Nephron progenitor cell (in vitro differentiated cells): ENCODE data around the gene WDR70.

ENCODE experiments used
- DNase-seq: peaks from one replicate; pipeline ENCODE4 v3.0.0; 2021
- H3K27ac Mint-ChIP-seq: 2 replicates; pipeline ENCODE4 v1.8.0; 2021; ENCODE audit warnings: mild to moderate bottlenecking, moderate library complexity, mixed read lengths
- H3K27me3 Mint-ChIP-seq: 2 replicates; pipeline ENCODE4 v1.8.0; 2021; ENCODE audit warnings: mild to moderate bottlenecking, low read depth, mixed read lengths; ENCODE audit not compliant: poor library complexity
- H3K36me3 Mint-ChIP-seq: 2 replicates; pipeline ENCODE4 v1.8.0; 2021; ENCODE audit warnings: low read depth, mixed read lengths
- H3K4me1 Mint-ChIP-seq: 2 replicates; pipeline ENCODE4 v1.8.0; 2021; ENCODE audit warnings: mixed read lengths
- H3K4me3 Mint-ChIP-seq: 2 replicates; pipeline ENCODE4 v1.8.0; 2021; ENCODE audit warnings: mild to moderate bottlenecking, moderate library complexity, mixed read lengths
- H3K9me3 Mint-ChIP-seq: 2 replicates; pipeline ENCODE4 v1.8.0; 2021; ENCODE audit warnings: mild to moderate bottlenecking, moderate library complexity, mixed read lengths
- TF ChIP-seq, protein P1 (sequence below): fragments of 200-600 bp; sonication (generic); IDR thresholded peaks from 2 replicates; pipeline ENCODE4 v1.5.0; 2021; ENCODE audit warnings: antibody characterized with exemption

Gene WDR70

DNA sequence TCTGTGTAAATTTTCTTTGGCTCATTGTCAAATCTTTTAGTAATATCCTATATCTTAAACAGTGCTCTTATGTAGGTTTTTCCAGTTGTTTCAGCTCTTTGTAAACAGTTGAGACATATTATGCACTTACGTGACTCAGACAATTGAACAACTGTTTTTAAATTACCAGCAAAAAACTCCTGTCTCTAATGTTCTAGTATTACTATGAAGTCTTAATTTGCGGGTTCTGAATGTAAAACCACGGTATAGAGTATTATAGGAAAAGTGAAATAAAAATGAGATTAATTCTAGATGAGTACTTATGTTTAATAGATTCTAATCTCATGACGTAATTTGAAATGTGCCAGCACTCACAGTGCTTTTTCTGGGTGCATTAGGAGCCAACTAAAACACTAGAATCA, 324.7 kb downstream of the WDR70 start:
- no peak overlapping the region for H3K4me3 Mint-ChIP-seq

DNA sequence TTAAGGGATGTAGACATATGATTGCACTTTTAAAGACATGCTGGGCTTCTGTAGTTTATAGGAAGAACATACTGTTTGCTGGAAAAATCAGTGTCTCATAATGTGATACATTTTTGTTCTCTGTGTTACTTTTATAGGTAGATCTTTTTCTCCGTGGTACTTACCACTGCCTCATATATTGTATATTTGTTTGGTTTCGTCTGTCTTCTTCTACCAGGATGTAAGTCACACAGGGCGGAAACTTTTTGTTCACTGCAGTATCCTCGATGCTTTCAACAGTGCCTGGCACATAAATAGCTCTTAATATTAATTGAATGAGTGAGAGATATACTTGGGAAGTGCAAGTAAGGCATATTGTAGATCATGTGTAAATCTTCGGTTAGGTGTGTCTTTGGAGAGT, 325.3 kb downstream of the WDR70 start:
- peaks cover 10% of the 10 kb centered on the region for H3K36me3 Mint-ChIP-seq
- H3K4me3 Mint-ChIP-seq = no peak overlapping the region
- no peak overlapping the region for H3K27ac Mint-ChIP-seq
- H3K27me3 Mint-ChIP-seq = no peaks in the 10 kb centered on the region
- no peaks in the 10 kb centered on the region for H3K9me3 Mint-ChIP-seq
- H3K4me1 Mint-ChIP-seq = no peaks in the 10 kb centered on the region
- DNase-seq = no peak
- TF ChIP-seq, protein P1, sequence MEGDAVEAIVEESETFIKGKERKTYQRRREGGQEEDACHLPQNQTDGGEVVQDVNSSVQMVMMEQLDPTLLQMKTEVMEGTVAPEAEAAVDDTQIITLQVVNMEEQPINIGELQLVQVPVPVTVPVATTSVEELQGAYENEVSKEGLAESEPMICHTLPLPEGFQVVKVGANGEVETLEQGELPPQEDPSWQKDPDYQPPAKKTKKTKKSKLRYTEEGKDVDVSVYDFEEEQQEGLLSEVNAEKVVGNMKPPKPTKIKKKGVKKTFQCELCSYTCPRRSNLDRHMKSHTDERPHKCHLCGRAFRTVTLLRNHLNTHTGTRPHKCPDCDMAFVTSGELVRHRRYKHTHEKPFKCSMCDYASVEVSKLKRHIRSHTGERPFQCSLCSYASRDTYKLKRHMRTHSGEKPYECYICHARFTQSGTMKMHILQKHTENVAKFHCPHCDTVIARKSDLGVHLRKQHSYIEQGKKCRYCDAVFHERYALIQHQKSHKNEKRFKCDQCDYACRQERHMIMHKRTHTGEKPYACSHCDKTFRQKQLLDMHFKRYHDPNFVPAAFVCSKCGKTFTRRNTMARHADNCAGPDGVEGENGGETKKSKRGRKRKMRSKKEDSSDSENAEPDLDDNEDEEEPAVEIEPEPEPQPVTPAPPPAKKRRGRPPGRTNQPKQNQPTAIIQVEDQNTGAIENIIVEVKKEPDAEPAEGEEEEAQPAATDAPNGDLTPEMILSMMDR = no peak

More for the DNA sequence above, 324.7 kb downstream of the WDR70 start:
- Mint-ChIP-seq H3K36me3 (peaks cover 10% of the 10 kb centered on the region), H3K27ac (no peak overlapping the region), H3K4me1 (no peaks in the 10 kb centered on the region), H3K27me3 (no peaks in the 10 kb centered on the region), H3K9me3 (no peaks in the 10 kb centered on the region)
- DNase-seq = no peak
- TF ChIP-seq, protein P1 = no peak

- no peak for DNase-seq
- Mint-ChIP-seq H3K27me3 (no peaks in the 10 kb centered on the region), H3K4me1 (no peaks in the 10 kb centered on the region), H3K9me3 (no peaks in the 10 kb centered on the region), H3K36me3 (peaks cover 5% of the 10 kb centered on the region), H3K4me3 (no peak overlapping the region), H3K27ac (no peak overlapping the region)
- TF ChIP-seq, protein P1 = no peak
These were observed 329.9 kb downstream of the WDR70 start for GRCh38 chr5:37709020-37709419.

DNA sequence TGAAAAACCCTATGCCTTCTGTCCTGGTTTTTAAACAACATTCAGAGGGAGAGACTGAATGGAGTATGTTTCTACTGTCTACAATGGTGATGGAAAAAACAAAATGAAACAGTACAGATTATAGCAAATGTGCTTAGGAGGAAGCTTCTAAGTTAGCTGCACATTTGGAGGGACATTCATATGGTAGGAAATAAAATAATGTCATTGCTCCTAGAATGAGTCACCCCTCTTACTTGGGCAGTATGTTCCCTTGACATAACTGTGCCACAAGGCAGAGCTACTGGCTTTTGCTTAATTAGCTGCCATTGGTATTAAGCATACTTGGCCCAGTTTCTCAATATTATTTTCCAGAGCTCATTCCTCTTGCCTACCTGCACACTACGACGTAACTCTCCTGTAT, 331.8 kb downstream of the WDR70 start:
- Mint-ChIP-seq H3K9me3 (no peaks in the 10 kb centered on the region), H3K27me3 (no peaks in the 10 kb centered on the region), H3K36me3 (peaks cover 5% of the 10 kb centered on the region), H3K4me1 (no peaks in the 10 kb centered on the region), H3K27ac (no peak overlapping the region), H3K4me3 (no peak overlapping the region)
- TF ChIP-seq, protein P1 = no peak
- no peak for DNase-seq

GRCh38 chr5:37712750-37713149, 333.6 kb downstream of the WDR70 start:
- no peaks in the 10 kb centered on the region for H3K9me3 Mint-ChIP-seq
- H3K36me3 Mint-ChIP-seq = no peaks in the 10 kb centered on the region
- H3K27me3 Mint-ChIP-seq = no peaks in the 10 kb centered on the region
- H3K4me1 Mint-ChIP-seq = peaks cover 12% of the 10 kb centered on the region
- H3K27ac Mint-ChIP-seq = no peak overlapping the region
- no peak for DNase-seq
- no peak overlapping the region for H3K4me3 Mint-ChIP-seq
- TF ChIP-seq, protein P1 = no peak

DNA sequence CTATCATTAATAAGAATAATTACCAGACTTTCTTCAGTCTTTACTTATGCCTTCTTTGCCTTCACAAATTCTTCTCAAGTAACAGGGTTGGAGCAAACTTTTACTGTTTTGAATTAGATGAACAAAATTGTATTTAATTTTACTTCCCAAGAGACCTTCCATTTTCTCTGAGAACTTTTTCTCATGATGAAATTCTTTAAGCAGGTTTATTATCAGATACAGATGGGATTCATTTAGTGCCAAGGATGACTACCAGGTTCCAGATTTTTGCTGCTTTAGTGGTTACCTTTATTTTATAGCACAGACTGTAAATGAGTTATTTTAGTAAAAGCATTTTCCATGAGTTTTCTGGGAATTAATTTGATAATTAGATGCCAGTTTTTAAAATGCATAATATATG, 335.6 kb downstream of the WDR70 start:
- Mint-ChIP-seq H3K4me3 (no peak overlapping the region), H3K36me3 (no peaks in the 10 kb centered on the region), H3K9me3 (no peaks in the 10 kb centered on the region), H3K27me3 (no peaks in the 10 kb centered on the region), H3K27ac (no peak overlapping the region), H3K4me1 (peaks cover 19% of the 10 kb centered on the region)
- TF ChIP-seq, protein P1 = no peak
- no peak for DNase-seq
